ENCODE measurements around the gene REEP2. TPM values are rescaled to one million over a fixed set of nuclear protein-coding genes. Genes with fewer than 3 reads are reported as not detected.

The REEP2 gene
- total and polyA plus RNA-seq, 4 donors: 0.08 to 0.28 (median 0.12) TPM; not detected in 1

- no peak overlapping the region for H3K27ac ChIP-seq (ENCODE audit: low read depth in 1 of 2, low read length in 2 of 2)
- no peaks in the 10 kb centered on the region for H3K27me3 ChIP-seq (ENCODE audit: control insufficient read depth in 4 of 4, insufficient read depth in 4 of 4, low read length in 3 of 4)
- no peak for DNase-seq (ENCODE audit: low spot score)
- no peaks in the 10 kb centered on the region for H3K36me3 ChIP-seq (ENCODE audit: control insufficient read depth in 4 of 4, insufficient read depth in 3 of 4, low read depth in 1 of 4, low read length in 3 of 4)
- H3K9ac ChIP-seq (ENCODE audit: low read depth in 1 of 2, low read length in 2 of 2): no peak overlapping the region
- 82% methylated on average over 5 of the region's 5 CpGs for WGBS
- H3K4me3 ChIP-seq (ENCODE audit: low read depth in 1 of 3, low read length in 3 of 3): no peak overlapping the region
- no peaks in the 10 kb centered on the region for H3K9me3 ChIP-seq (ENCODE audit: control insufficient read depth in 4 of 4, low read length in 3 of 4)
- H3K4me1 ChIP-seq (ENCODE audit: control insufficient read depth in 4 of 4, insufficient read depth in 4 of 4, low read length in 3 of 4): peaks cover 0 to 24% (median 16%) of the 10 kb centered on the region in 4 donors
- no peak for TF ChIP-seq EGR1 (IDR thresholded peaks at IDR 0.05; ENCODE audit: low read depth in 2 of 2)
- no peak for TF ChIP-seq ZBTB33 (IDR thresholded peaks at IDR 0.05)
- no peak for TF ChIP-seq RXRA (IDR thresholded peaks at IDR 0.05)
- no peak for TF ChIP-seq MAX (IDR thresholded peaks at IDR 0.05)
- TF ChIP-seq HNF4G (IDR thresholded peaks at IDR 0.05): no peak
- TF ChIP-seq GABPA (IDR thresholded peaks at IDR 0.05 in 1 of 2, conservative IDR thresholded peaks at IDR 0.05 in 1 of 2): no peak
- TF ChIP-seq TAF1 (conservative IDR thresholded peaks at IDR 0.05): no peak
These were observed 49.7 kb downstream of the REEP2 start for GRCh38 chr5:138488481-138488945.

- H3K9me3 ChIP-seq (ENCODE audit: control insufficient read depth in 4 of 4, low read length in 3 of 4): no peaks in the 10 kb centered on the region
- H3K27ac ChIP-seq (ENCODE audit: low read depth in 1 of 2, low read length in 2 of 2): no peak overlapping the region
- 82% methylated on average over 5 of the region's 5 CpGs for WGBS
- no peak overlapping the region for H3K4me3 ChIP-seq (ENCODE audit: low read depth in 1 of 3, low read length in 3 of 3)
- no peak overlapping the region for H3K9ac ChIP-seq (ENCODE audit: low read depth in 1 of 2, low read length in 2 of 2)
- TF ChIP-seq FOXA1 (IDR thresholded peaks at IDR 0.05): no peak
- no peak for TF ChIP-seq RXRA (IDR thresholded peaks at IDR 0.05)
- TF ChIP-seq NR2F2 (IDR thresholded peaks at IDR 0.05): no peak
- no peak for TF ChIP-seq MAX (IDR thresholded peaks at IDR 0.05)
- no peak for TF ChIP-seq EGR1 (IDR thresholded peaks at IDR 0.05; ENCODE audit: low read depth in 2 of 2)
- no peak for TF ChIP-seq REST (IDR thresholded peaks at IDR 0.05)
- TF ChIP-seq FOXA2 (IDR thresholded peaks at IDR 0.05): no peak
- no peak for DNase-seq (ENCODE audit: low spot score)
- H3K36me3 ChIP-seq (ENCODE audit: control insufficient read depth in 4 of 4, insufficient read depth in 3 of 4, low read depth in 1 of 4, low read length in 3 of 4): no peaks in the 10 kb centered on the region
- peaks cover 0 to 34% (median 20%) of the 10 kb centered on the region in 4 donors for H3K4me1 ChIP-seq (ENCODE audit: control insufficient read depth in 4 of 4, insufficient read depth in 4 of 4, low read length in 3 of 4)
- no peaks in the 10 kb centered on the region for H3K27me3 ChIP-seq (ENCODE audit: control insufficient read depth in 4 of 4, insufficient read depth in 4 of 4, low read length in 3 of 4)
These were observed 50.8 kb downstream of the REEP2 start for GRCh38 chr5:138489683-138490061.

Measured in liver (tissue), 9 donors.